ENCODE measurements around the gene NDUFV2.

DNA sequence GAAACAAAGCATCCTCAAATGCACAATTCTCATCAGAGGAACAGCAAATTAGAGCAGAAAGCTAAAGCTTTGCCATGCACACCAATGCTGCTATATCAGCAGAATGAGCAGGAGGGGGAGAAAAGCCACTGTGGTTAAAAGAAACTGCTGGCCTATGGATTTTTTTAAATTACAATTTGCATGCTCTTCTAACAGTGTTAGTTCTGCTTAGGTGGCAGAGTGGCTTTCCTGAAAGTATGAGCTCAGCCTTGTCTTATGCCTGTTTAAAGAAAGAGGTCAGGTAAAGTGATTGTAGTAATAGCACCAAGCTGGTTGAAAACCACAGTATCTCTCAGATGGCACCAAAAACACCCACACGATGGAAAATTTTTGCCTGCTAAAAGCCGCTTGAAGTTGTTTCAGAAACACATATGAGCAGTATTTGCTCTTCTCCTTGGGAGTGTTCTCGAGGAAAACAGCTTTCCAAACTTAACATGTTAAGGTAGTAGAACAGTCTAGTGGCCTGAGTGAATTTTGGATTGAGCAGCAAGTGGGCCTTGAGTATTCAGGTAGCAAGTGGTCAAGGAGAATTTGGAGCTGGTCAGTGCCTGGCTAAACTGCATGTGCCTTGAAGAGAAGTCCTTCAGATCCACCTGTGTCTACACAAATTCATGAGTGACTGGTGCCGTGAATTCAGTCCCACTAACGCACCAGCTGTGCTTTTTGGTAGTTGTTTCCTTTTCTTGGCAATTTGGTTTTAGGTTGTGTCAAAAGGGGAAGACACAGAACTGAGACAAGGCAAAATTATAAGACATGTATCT is 19.6 kb upstream of the NDUFV2 start:
- TF ChIP-seq, protein P1, sequence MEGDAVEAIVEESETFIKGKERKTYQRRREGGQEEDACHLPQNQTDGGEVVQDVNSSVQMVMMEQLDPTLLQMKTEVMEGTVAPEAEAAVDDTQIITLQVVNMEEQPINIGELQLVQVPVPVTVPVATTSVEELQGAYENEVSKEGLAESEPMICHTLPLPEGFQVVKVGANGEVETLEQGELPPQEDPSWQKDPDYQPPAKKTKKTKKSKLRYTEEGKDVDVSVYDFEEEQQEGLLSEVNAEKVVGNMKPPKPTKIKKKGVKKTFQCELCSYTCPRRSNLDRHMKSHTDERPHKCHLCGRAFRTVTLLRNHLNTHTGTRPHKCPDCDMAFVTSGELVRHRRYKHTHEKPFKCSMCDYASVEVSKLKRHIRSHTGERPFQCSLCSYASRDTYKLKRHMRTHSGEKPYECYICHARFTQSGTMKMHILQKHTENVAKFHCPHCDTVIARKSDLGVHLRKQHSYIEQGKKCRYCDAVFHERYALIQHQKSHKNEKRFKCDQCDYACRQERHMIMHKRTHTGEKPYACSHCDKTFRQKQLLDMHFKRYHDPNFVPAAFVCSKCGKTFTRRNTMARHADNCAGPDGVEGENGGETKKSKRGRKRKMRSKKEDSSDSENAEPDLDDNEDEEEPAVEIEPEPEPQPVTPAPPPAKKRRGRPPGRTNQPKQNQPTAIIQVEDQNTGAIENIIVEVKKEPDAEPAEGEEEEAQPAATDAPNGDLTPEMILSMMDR (IDR thresholded peaks at IDR 0.05; ENCODE audit: extremely low read depth in 1 of 2, insufficient read depth in 1 of 2, low read depth in 1 of 2, low read length in 2 of 2), result no peak
- TF ChIP-seq POLR2A (IDR thresholded peaks at IDR 0.05; ENCODE audit: low read depth, low read length) (no peak), MYC (IDR thresholded peaks at IDR 0.05; ENCODE audit: low read depth, low read length) (no peak), EZH2 (IDR thresholded peaks at IDR 0.05; ENCODE audit: borderline replicate concordance, low read depth, low read length, severe bottlenecking) (no peak), FOS (IDR thresholded peaks at IDR 0.05; ENCODE audit: borderline replicate concordance, insufficient read depth, low read length) (no peak), POLR2AphosphoS5 (IDR thresholded peaks at IDR 0.05; ENCODE audit: insufficient read depth, low read depth, low read length) (no peak)
- TF ChIP-seq, protein P2, sequence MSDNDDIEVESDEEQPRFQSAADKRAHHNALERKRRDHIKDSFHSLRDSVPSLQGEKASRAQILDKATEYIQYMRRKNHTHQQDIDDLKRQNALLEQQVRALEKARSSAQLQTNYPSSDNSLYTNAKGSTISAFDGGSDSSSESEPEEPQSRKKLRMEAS (IDR thresholded peaks at IDR 0.05; ENCODE audit: insufficient read depth, insufficient read length), result no peak

All from endothelial cell of umbilical vein (primary cell).